Measurements from ENCODE around the gene ZBTB32. TPM values are rescaled to one million over a fixed set of nuclear protein-coding genes. Genes with fewer than 3 reads are reported as not detected.

ZBTB32 gene
- polyA plus RNA-seq, 12 donors, result 0.08 to 0.45 (median 0.33) TPM; not detected in 5

DNA sequence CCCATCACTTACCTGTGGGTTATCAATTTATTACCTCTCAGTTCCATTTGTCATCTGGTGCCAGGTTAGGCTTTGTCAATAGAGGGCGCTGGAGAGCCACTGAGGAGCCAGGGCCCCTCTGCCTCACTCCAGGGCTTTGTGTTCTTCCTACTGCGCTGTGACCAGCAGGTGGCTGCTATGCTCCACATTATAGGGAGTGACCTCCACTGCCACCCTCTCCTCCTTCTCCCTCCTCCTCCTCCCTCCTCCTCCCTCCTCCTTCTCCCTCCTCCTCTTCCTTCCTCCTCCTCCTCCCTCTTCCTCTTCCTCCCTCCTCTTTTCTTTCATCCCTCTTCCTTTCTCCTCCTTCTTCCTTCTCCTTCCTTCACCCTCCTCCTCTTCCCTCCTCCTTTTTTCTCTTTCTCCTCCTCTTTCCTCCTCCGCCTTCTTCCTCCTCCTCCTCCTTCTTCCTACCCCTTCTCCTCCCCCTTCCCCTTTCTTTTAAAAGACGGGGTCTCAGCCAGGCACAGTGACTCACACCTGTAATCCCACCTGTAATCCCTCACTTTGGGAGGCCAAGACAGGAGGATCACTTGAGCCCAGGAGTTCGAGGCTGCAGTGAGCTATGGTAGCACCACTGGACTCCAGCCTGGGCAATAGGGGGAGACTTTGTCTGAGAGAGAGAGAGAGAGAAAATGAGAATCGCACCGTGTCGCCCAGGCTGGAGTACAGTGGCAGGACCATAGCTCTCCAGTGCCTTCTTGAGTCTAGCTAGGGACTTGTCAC, 10.3 kb upstream of the ZBTB32 start:
- peak; percentile 84 for DNase-seq

DNA sequence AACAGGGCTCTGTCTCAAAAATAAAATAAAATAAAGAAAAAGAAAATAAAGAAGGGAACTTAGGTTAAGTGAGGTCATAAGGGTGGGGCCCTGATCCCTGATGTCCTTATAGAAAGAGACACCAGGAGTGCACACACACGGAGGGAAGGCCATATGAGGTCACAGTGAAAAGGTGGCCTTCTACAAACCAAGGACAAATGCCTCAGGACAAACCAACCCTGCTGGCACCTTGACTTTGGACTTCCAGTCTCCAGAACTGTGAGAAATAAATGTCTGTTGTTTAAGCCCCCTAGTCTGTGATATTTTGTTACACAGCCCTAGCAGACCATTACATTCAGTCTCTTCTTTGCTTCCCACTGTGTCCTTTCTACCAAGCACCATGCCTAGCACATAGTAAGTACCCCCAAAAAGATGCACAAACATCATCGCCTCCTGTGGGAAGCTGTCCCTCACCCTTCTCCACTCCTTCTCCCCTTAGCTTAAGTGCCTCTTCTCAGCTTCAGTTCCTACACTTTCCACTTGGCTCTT, 8.4 kb upstream of the ZBTB32 start:
- no peak for DNase-seq

DNA sequence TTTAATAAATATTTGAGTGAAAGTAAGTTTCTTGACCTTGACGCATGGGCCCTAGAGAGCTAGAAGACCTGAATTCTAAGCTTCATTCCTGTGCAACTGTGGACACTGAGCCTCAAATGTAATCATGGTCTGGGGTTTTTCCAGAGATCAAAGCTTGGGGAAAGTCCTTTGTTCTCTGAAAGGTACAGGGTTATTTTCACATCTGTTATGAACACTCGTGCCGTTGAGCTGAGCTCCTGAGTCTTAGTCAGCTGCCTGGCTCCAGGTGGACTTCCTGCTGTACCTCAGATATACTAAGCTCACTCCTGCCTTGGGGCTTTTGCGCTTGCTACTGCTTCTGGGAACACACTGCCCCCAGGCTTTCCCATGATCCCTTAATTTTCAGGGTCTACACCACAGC, 7.5 kb upstream of the ZBTB32 start:
- no peak for DNase-seq

DNA sequence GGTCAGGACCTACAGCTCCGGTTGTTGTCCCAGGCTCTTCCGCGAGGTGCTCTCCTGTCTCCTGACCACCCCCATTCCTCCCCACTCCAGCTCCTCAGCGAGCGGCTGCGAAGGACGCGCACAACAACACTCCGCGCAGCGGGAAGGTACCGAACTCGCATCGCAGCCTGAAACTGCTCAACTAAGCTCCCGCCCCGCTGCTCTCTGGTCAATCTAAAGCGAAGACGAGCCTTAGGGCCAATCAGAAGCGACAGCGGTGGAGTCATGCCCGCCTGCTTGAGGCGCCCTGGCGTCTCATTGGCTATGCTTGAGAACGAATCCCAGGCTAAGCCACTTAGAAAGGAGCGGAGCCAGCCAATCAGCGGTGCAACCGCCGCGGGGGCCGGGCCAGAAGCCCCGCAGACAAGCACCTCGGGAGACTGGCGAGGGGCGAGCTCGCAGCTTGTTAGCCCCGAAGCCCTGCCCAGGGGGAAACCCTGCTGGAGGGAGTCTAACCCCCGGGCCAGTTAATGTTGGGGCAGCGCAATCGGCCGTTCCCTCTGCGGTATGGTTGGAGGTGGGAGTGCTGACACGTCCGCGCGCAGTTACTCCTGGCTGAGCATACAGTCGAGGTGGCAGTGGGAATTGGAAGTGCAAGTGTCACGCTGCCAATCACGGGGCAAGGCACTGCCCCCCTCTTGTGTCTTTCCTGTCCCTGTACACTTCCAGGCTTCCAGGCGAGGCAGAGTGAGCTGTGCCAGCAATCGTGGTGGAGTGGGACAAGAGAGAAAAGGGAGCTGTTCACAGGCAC, 1.9 kb upstream of the ZBTB32 start:
- DNase-seq, result peak; percentile 96

DNA sequence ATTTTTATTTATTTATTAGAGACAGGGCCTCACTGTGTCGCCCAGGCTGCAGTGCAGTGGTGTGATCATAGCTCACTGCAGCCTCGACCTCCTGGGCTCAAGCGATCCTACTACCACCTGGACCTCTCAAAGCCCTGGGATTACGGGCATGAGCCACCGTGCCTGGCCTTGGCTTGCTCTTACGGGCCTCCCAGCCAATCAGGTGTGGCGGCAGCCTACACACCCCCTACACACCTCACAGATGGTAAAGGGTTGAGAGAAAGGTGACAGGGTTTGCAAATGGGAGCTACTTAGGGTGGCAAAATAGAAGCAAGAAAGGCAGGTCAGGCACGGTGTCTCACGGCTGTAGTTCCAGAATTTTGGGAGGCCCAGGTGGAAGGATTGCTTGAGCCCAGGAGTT, 1.0 kb upstream of the ZBTB32 start:
- no peak for DNase-seq

DNA sequence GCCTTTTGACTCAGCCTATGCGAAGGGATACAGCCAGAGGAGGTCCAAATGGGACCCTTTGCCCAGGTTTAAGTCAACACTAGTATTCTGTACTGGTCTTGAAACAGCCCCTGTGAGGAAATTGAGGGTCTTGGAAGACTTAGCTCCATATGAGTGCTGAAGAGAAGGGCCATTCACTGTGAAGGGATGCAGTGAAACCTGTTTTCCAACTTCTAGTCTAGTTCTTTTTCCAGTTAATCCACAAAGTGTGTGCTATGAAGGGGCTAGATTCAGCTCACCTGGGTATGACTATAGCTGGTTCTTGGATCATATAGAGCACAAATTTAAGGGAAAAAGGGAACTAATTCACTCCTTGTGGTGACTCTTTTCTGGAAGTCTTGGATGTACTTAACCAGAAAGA, 4.0 kb downstream of the ZBTB32 start:
- DNase-seq, result no peak

DNA sequence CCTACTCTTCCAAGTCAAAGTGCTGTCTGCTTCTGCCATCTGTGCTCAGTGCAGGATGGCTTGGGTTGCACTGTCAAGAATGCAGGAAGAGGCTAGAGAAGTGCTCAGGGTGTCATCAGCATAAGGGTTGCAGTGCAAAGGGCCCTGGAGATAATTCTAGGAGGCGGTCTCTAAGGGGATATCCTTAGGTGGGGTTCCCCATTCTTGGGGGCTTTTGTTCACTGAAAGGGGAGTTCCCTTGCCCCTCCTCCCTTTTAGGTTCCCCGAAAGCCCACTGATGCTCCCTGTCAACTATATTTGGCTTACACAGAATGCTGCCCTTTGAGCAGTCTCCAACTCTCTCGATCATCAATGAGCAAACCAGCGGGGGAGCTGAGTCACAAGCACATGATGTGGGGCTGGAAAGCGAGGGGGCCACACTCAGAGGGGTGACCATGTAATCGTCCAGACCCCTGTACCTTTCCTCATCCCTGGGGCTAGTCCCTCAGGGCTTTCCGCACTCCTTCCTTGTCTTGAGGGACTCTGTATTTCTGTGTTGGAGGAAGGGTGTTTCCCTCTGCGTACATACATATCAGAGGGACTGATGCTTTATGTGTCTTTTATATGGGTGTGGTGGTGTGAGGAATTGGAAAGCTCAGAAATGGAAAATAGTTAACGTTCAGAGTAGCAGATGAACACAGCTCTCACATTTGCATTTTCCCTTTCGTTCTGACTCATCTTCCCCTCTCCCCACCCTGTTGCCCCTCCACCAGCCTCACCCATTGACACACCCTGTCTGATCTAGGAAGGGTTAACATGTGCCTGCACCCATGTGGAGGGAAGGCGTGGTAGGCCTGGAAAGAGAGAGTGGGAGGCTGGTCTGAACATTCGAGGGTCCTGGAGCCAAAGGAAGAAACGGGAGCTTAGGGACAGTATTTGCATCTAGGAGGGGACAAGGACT, 6.7 kb downstream of the ZBTB32 start:
- no peak for DNase-seq

DNA sequence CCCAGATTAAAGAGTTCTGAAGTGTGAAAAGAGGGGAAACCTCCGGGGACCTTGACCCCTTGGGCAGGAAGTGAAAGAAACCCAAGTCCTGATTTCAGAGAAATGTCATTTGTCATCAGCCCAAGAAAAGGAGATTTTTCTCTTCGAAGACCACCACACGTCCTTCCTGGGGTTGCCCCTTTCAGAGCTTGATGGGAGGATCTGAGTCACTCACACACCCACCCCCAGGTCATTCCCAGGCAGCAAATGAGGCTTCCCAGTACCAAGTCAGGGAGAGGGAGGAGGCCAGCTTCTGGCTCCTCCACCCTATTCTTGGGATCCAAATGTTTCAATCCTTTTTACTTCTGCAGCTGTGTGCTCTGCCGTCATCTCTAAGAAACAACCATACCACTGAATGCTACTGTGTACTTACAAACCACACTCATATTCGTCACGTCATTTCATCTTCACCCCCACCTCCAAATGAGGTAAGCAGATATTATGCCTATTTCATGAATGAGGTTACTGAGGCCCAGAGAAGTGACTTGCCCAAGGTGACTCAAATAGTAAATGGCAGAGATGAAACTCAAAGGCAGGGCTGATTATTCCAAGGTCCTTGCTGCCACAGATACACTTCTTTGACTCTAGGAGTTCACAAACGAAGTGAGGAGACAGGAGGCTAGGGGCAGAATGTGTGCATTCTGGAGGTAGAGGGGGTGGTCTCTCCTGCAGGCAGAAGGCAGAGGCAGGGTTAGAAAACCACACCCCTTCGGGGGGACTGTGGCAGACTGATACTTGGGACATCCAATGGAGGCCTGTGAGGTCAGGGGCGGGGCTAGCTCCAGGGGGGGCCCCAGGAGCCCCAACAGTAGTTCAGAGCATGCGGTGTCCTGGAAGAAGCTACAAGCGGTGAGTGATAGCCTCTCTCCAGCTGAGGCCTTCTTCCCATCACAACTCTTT, 8.5 kb downstream of the ZBTB32 start:
- no peak for DNase-seq

DNA sequence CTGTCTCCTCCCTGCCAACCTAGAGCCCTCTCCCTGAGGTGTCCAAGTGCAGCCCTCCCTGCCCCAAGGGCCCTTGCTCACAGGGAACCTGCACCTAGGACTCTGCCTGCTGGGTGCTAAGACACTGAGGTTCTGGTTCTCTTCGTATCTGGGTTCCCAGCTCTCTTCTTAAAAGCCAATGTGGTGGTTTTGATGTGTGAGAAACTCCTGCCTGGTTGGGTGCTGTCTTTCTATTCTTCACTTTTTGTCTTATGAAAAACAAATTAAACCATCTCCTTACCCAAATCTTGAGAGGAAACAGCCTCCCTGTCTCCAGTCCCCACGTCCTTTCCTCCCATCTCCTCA, 9.1 kb downstream of the ZBTB32 start:
- no peak for DNase-seq

DNA sequence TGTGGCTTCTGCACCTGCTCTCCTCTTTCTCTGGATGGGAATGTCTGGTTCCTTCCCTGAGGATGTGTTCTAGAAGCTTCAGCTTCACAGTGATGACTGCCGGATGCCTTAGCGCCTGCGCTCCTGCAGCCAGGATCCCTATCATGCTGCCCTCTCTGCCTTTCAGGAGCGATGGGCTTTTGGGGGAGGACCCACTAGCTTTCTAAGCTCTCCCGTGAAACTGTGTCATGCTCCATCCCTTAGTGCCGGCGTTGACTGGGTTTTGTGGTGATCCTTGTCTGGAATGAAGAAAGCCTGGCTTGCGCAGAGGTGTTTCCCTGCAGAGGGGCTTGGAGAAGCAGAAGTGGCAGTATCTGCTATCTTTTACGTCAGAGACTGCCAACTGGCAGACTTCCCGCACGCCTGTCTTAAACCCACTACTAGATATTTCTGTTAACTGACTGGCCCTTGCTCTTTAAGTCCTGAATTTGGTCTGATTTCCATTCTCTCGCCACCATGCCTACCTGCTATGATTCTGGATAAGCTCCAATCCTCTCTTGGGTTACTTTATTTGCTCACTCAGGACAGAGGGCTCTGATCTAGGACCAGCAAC, 9.6 kb downstream of the ZBTB32 start:
- DNase-seq, result no peak

DNA sequence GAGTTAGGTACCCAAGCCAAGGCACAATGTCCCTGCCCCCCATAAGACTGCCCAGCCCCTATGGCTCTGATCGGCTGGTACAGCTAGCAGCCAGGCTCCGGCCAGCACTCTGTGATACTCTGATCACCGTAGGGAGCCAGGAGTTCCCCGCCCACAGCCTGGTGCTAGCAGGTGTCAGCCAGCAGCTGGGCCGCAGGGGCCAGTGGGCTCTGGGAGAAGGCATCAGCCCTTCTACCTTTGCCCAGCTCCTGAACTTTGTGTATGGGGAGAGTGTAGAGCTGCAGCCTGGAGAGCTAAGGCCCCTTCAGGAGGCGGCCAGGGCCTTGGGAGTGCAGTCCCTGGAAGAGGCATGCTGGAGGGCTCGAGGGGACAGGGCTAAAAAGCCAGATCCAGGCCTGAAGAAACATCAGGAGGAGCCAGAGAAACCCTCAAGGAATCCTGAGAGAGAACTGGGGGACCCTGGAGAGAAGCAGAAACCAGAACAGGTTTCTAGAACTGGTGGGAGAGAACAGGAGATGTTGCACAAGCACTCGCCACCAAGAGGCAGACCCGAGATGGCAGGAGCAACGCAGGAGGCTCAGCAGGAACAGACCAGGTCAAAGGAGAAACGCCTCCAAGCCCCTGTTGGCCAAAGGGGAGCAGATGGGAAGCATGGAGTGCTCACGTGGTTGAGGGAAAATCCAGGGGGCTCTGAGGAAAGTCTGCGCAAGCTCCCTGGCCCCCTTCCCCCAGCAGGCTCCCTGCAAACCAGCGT, 10.4 kb downstream of the ZBTB32 start:
- DNase-seq, result no peak

DNA sequence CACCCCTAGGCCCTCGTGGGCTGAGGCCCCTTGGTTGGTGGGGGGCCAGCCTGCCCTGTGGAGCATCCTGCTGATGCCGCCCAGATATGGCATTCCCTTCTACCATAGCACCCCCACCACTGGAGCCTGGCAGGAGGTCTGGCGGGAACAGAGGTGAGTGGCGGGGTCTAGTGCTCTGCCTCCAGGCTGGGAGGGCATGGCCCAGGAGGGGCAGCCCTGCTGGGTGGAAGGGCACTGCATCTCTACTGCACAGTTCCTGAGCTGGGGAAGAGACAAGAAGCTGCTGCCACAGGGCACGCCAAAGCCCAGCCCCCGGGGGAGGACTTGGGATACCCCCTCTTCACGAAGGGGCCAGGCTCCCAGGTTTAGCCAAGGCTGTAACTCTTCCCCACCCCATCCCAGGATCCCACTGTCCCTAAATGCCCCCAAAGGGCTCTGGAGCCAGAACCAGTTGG, 11.0 kb downstream of the ZBTB32 start:
- DNase-seq, result no peak

DNA sequence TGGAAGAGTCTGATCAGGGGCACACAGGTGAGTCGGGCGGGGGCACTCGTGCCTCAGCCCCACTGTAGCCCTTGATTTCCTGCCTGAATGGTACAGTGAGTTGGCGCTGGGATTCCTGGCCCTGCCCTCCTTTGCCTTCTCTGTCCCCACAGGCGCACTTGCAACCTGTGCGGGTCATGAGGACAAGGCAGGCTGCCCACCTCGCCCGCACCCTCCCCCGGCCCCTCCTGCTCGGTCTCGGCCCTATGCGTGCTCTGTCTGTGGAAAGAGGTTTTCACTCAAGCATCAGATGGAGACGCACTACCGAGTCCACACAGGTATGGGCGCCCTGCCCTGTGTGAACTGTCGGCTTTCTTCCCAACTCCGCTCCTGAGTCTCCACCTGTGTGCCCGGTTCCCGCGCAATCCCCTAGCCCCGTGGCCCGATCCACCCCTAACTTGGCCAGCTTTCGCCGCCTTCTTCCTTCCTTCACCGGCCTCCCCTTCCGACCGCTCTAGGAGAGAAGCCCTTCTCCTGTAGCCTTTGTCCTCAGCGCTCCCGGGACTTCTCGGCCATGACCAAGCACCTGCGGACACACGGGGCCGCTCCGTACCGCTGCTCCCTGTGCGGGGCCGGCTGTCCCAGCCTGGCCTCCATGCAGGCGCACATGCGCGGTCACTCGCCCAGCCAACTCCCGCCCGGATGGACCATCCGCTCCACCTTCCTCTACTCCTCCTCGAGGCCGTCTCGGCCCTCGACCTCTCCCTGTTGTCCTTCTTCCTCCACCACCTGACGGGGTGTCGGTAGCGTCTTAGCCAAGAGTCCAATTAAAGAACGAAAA, 11.8 kb downstream of the ZBTB32 start:
- no peak for DNase-seq

DNA sequence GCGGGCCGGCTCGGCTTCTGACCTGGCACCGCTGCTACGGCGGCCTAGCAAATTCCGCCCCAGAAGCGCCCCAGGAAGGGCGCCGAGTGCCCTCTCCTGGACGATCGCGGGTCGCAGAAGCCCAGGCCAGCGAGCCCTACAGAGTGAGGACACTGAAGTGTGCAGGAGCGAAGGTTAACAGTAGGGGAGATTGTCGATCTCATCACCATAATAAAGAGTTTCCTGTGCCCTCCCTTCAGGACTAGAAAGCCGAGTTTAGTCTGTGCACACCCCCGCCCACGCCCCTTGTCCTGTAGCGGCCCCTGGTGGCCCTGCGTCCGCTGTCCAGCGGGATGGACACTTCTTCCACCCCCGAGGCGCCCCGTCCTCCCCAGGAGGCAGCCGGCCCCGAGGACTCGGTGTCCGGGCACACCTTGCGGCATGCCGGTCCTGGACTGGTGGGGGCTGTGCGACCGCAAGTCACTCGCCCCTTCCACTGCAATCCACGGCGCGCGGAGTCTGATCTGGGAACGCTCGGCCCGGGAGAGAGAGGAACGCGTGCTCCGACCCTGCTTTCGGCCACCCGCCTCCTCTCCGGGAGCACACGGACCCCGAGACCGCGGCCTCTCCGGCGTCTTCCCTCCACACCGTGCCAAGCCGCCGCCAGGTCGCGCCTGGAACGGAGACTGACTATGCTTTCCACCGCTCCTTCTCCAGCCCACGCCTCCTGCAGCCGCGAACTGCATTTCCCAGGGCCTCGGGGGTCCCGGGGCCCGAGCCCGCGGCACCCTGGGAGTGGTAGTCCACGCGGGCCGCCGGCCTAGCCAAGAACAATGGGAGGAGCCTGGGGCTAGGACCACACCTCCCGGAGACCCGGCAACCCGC, 12.7 kb downstream of the ZBTB32 start:
- peak; percentile 95 for DNase-seq

DNA sequence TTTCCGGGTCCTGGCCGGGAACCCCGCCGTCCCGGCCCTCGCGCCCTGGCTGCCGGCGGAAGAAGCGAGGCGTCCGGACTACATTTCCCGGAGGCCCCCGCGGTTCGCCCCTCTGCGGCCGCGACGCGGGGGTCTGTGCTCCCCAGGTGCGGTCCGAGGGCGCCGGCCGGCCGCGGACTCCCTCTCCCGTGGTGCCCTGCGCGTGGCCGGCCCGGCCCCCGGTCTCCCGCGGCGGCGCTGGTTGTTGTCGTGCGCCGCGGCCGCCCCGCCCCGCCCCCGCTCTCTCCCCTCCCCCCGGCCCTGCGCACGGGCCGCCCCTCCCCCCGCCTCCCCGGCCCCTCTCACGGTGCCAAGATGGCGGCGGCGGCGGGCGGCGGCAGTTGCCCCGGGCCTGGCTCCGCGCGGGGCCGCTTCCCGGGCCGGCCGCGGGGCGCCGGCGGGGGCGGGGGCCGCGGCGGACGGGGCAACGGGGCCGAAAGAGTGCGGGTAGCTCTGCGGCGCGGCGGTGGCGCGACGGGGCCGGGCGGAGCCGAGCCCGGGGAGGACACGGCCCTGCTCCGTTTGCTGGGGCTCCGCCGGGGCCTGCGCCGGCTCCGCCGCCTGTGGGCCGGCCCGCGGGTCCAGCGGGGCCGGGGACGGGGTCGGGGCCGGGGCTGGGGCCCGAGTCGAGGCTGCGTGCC, 13.4 kb downstream of the ZBTB32 start, which contains the start of gene KMT2B:
Gene KMT2B (plus strand): TSS at position 339 of the 680 bp plus-strand sequence. CDS start 16 bp downstream, at position 355.
- DNase-seq, result no peak

DNA sequence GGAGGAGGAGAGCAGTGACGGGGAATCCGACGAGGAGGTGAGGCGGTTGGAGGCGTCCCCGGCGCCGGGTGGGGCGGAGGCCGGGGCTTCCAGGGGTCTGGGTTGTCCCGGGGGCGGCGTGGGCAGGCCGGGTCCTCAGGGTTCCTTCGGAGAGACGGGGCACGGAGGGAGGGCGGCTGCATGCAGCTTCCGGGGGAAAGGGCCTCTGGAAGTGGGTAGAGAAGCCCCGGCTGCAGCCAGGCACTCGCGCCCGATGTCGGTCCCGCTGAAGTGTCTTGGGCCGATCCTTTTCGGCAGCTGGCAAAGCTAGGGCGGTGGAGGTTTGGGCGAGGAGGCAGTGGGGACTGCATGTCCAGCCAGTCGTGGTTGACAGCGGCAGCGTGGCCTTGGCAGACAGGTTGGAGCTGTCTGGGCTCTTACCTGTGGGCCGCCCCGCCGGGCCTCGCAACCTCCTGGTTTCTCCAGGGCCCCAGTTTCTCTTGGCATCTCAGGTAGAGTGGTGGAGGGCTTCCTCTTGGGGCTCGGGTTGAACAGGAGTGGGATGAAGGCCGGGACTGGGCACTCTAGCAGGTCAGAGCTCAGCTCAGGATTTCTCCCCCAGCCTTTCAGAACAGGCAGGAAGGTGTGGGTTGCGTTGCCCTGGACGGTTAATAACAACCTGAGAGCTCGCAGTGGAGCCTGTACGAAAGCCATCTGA, 14.1 kb downstream of the ZBTB32 start:
- no peak for DNase-seq

All from muscle of arm (tissue), 12 donors.